Fibroblast of lung (primary cell): ENCODE measurements around the gene MLIP. TPM values are rescaled to one million over a fixed set of nuclear protein-coding genes. Genes with fewer than 3 reads are reported as not detected.
A peak's percentile ranks its signal among the peaks of the same experiment; 100 is the strongest.
"Not testable (repeated sequence)": the region's sequence is repeated elsewhere in the genome, so short reads cannot be mapped to it uniquely, and the experiment has no call there.

Experiments
- DNase-seq, 2 donors: peaks; one replicate each; pipeline versions ENCODE4 v3.0.0 to v3.0.0-alpha.2; 2010; ENCODE audit warnings: low read depth in 2 of 2
- H2AFZ ChIP-seq: 2 replicates; pipeline ENCODE4 v1.5.1; 2012; ENCODE audit warnings: low read length, control low read depth, inconsistent platforms
- H3K27ac ChIP-seq: 2 replicates; pipeline ENCODE4 v1.5.1; 2011; ENCODE audit warnings: low read length, control low read depth; ENCODE audit not compliant: insufficient read depth
- H3K27me3 ChIP-seq: 2 replicates; pipeline ENCODE4 v1.5.1; 2011; ENCODE audit warnings: mild to moderate bottlenecking, low read length; ENCODE audit not compliant: control insufficient read depth, insufficient read depth
- H3K36me3 ChIP-seq: 2 replicates; pipeline ENCODE4 v1.5.1; 2011; ENCODE audit warnings: low read length; ENCODE audit not compliant: control insufficient read depth, insufficient read depth
- H3K4me1 ChIP-seq: 2 replicates; pipeline ENCODE4 v1.5.1; 2011; ENCODE audit warnings: low read length; ENCODE audit not compliant: control insufficient read depth, insufficient read depth; ENCODE audit errors: extremely low read depth
- H3K4me2 ChIP-seq: 2 replicates; pipeline ENCODE4 v1.5.1; 2011; ENCODE audit warnings: low read length, control low read depth; ENCODE audit not compliant: insufficient read depth; ENCODE audit errors: extremely low read depth
- H3K4me3 ChIP-seq, 4 experiments: fragments of 200-600 bp in 1 of 4; sonication (generic) in 1 of 4; replicated peaks in 1 of 4; 2 replicates each; pipeline ENCODE4 v1.5.1; 2011 to 2016; ENCODE audit warnings: low read length in 4 of 4, low read depth in 3 of 4, mild to moderate bottlenecking in 3 of 4, control low read depth in 2 of 4, inconsistent platforms in 1 of 4, mixed read lengths in 1 of 4; ENCODE audit not compliant: insufficient read depth in 1 of 4; ENCODE audit errors: control extremely low read depth in 1 of 4
- H3K79me2 ChIP-seq: 2 replicates; pipeline ENCODE4 v1.5.1; 2012; ENCODE audit warnings: mild to moderate bottlenecking, low read length, inconsistent platforms; ENCODE audit not compliant: control insufficient read depth, insufficient read depth
- H3K9ac ChIP-seq: 2 replicates; pipeline ENCODE4 v1.5.1; 2011; ENCODE audit warnings: mild to moderate bottlenecking, low read length, control low read depth; ENCODE audit not compliant: insufficient read depth
- H3K9me3 ChIP-seq: 2 replicates; pipeline ENCODE4 v1.5.1; 2012; ENCODE audit warnings: low read depth, low read length; ENCODE audit not compliant: control insufficient read depth, insufficient read depth
- H4K20me1 ChIP-seq: 2 replicates; pipeline ENCODE4 v1.5.1; 2011; ENCODE audit warnings: low read length; ENCODE audit not compliant: control insufficient read depth, insufficient read depth; ENCODE audit errors: extremely low read depth
- EZH2 ChIP-seq: IDR thresholded peaks from 2 replicates; pipeline ENCODE4 v1.5.1; 2012; ENCODE audit warnings: low read length, control low read depth, mild to moderate bottlenecking; ENCODE audit errors: missing control alignments
- polyA plus RNA-seq, 2 donors: library from polyadenylated mRNA; depleted of rRNA in 1 of 2; stranded (reverse) in 1 of 2; unstranded in 1 of 2; fragments of >200 nt; gene quantifications; 2 replicates each; pipeline ENCODE4 v1.2.1, GENCODE V29; 2011 to 2012; ENCODE audit warnings: missing spikeins in 1 of 2
- total RNA-seq: library from RNA; depleted of rRNA; stranded (reverse); fragments of >200 nt; gene quantifications from 2 replicates; pipeline ENCODE4 v1.2.1, GENCODE V29; 2014
- TF ChIP-seq, protein P1 (sequence below), 2 donors: IDR thresholded peaks in 1 of 2; conservative IDR thresholded peaks in 1 of 2; 1 replicate in 1 of 2; 2 replicates in 1 of 2; pipeline ENCODE4 v1.5.1; 2011 to 2012; ENCODE audit warnings: low read length in 2 of 2, control low read depth in 1 of 2, inconsistent platforms in 1 of 2, low read depth in 1 of 2, mild to moderate bottlenecking in 1 of 2

Gene MLIP
- total and polyA plus RNA-seq, 2 donors (not counting 1 experiment from before 2014, with no cell fraction given): 0.07 TPM; not detected in 1

DNA sequence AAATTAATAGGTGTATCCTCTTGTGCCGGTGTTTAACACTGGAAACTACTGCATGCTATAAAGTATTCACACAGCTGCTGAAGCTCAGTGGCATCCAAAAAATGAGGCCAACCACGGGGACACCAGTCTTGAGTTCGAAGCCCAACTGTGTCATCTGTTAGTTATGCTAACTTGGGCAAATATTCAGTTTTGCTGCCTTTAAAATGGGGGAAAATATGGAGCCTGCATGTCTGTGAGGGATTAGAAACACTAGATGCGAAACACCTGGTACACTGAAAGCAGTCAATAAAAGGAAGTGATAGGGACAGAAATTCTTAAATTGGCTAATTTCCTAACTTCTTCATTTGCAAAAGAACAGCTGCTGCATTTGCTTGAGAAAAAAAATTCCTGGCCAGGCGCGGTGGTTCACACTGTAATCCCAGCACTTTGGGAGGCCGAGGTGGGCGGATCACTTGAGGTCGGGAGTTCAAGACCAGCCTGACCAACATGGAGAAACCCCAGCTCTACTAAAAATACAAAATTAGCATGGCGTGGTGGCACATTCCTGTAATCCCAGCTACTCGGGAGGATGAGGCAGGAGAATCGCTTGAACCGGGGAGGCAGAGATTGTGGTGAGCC, 36.6 kb upstream of the MLIP start:
- Histone ChIP-seq H3K27me3 (no peaks in the 10 kb centered on the region), H3K27ac (no peak overlapping the region), H3K9ac (no peak overlapping the region), H3K36me3 (no peaks in the 10 kb centered on the region), H3K4me2 (no peak overlapping the region), H3K9me3 (no peaks in the 10 kb centered on the region), H3K4me1 (no peaks in the 10 kb centered on the region), H3K79me2 (no peaks in the 10 kb centered on the region), H2AFZ (no peak overlapping the region), H4K20me1 (no peaks in the 10 kb centered on the region), H3K4me3 (no peak overlapping the region)
- TF ChIP-seq, protein P1, sequence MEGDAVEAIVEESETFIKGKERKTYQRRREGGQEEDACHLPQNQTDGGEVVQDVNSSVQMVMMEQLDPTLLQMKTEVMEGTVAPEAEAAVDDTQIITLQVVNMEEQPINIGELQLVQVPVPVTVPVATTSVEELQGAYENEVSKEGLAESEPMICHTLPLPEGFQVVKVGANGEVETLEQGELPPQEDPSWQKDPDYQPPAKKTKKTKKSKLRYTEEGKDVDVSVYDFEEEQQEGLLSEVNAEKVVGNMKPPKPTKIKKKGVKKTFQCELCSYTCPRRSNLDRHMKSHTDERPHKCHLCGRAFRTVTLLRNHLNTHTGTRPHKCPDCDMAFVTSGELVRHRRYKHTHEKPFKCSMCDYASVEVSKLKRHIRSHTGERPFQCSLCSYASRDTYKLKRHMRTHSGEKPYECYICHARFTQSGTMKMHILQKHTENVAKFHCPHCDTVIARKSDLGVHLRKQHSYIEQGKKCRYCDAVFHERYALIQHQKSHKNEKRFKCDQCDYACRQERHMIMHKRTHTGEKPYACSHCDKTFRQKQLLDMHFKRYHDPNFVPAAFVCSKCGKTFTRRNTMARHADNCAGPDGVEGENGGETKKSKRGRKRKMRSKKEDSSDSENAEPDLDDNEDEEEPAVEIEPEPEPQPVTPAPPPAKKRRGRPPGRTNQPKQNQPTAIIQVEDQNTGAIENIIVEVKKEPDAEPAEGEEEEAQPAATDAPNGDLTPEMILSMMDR (conservative IDR thresholded peaks at IDR 0.05 in 1 of 2, IDR thresholded peaks at IDR 0.05 in 1 of 2; ENCODE audit: low read depth in 1 of 2, low read length in 2 of 2): no peak
- TF ChIP-seq EZH2: no peak
- peak in 1 of 2 donors; percentile 20 for DNase-seq

DNA sequence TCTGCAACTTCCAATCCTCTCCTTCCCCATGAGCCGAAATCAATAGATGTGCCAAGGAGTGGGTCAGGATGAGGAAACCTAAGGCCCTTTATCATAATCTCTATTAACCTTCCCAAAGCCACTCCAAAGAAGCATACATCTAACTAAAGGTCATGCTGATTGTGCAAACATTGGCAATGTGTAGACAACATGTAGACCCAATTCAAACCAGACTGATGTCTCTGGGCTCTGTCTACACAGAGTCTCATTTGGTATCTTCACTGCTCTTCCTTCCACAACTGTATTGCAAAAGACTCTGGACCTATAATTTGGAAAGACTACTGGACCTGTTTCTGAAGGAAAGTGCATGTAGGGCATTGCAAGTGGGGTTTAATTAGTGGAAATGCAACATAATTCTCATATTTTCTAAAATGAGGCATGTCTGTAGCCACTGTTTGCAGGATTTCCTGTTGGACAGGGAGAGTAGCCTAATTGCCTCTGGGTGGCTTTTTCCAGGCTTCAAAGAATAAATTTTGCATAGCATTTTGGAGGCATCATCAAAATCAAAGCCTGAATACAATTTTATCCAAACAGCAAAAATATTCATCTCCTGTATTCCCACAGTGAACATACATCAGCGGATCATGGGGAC, 35.0 kb upstream of the MLIP start:
- Histone ChIP-seq H3K27me3 (no peaks in the 10 kb centered on the region), H3K9me3 (no peaks in the 10 kb centered on the region), H3K79me2 (no peaks in the 10 kb centered on the region), H3K27ac (no peak overlapping the region), H2AFZ (no peak overlapping the region), H3K9ac (no peak overlapping the region), H3K36me3 (no peaks in the 10 kb centered on the region), H3K4me1 (no peaks in the 10 kb centered on the region), H3K4me3 (no peak overlapping the region), H4K20me1 (no peaks in the 10 kb centered on the region), H3K4me2 (no peak overlapping the region)
- TF ChIP-seq EZH2: no peak
- TF ChIP-seq, protein P1 (conservative IDR thresholded peaks at IDR 0.05 in 1 of 2, IDR thresholded peaks at IDR 0.05 in 1 of 2; ENCODE audit: low read depth in 1 of 2, low read length in 2 of 2): no peak
- DNase-seq: no peak

DNA sequence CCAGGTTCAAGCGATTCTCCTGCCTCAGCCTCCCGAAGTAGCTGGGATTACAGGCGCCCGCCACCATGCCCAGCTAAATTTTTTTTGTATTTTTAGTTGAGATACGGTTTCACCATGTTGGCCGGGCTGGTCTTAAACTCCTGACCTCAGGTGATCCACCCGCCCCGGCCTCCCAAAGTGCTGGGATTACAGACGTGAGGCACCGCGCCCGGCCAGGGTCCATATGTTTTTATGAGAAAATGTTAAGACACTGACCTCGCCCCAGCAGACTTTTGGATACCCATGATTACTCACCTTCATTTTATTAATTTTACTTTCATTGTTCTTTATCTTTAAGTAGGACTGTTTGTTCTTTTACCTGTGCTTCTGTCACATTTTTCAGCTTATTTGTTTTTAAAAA, 29.7 kb upstream of the MLIP start:
- not testable (repeated sequence) for H3K4me1 ChIP-seq, H2AFZ ChIP-seq, H4K20me1 ChIP-seq, H3K4me2 ChIP-seq, H3K27me3 ChIP-seq, H3K9ac ChIP-seq, H3K9me3 ChIP-seq, H3K27ac ChIP-seq, H3K79me2 ChIP-seq, H3K4me3 ChIP-seq, DNase-seq, H3K36me3 ChIP-seq
